ENCODE data around the gene CDY2A.
"Not testable (repeated sequence)": the region's sequence is repeated elsewhere in the genome, so short reads cannot be mapped to it uniquely, and the experiment has no call there.

The CDY2A gene, protein sequence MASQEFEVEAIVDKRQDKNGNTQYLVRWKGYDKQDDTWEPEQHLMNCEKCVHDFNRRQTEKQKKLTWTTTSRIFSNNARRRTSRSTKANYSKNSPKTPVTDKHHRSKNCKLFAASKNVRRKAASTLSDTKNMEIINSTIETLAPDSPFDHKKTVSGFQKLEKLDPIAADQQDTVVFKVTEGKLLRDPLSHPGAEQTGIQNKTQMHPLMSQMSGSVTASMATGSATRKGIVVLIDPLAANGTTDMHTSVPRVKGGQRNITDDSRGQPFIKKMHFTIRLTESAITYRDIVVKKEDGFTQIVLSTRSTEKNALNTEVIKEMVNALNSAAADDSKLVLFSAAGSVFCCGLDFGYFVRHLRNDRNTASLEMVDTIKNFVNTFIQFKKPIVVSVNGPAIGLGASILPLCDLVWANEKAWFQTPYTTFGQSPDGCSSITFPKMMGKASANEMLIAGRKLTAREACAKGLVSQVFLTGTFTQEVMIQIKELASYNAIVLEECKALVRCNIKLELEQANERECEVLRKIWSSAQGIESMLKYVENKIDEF

DNA sequence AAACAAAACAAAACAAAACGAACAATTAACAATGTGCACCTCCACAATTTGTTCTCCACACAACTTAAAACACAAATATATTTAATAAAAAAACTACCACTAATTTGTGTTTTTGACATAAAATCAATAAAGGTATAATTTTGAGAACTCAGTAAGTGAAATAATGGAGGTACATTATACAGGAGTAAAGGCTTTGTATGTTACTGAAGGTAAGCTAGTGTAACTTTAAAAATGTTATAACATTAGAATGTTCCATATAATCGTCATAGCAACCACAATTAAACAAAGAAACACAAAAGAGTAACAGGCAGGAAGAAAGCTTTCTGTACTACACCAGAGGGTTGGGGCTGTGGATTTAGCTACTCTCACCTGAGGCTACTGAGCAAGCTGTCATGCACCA is at the start of gene CDY2A:
Gene CDY2A, plus strand, starts transcription at position 301 of the 400 bp plus-strand sequence. CDS start 328 bp downstream, outside the sequence.
- DNase-seq (ENCODE audit: low read depth) = not testable (repeated sequence)

DNA sequence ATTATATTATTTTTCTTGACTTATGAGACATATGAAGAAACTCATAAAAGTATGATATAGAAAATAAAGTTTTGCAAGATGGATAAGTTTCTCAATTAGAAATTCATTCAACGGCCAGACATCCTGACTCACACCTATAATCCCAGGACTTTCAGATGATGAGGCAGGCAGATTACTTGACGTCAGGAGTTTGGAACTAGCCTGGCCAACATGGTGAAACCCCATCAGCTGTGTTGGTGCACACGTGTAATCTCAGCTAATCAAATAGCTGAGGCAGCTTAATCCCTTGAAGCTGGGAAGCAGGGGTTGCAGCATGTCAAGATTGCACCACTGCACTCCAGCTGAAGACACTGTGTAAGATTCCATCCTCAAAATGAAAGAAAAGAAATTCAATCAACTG is 28.0 kb upstream of the CDY2A start:
- DNase-seq (ENCODE audit: low read depth) = not testable (repeated sequence)

DNA sequence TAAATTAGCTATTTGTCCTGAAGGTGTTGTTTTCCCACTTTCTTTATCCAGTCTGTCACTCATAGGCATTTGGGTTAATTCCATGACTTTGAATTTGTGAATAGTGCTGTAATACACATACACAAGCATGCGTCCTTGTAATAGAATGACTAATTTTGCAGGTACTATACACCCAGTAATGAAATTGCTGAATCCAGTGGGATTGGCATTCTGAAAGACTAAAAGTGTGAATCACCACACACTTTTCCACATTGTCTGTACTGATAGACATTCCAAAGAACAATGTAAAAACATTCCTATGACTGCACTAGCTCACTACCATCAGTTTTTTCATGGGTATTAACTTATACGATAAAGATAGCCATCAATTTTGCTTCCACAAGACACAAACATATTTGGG is 27.3 kb upstream of the CDY2A start:
- not testable (repeated sequence) for DNase-seq (ENCODE audit: low read depth)

DNA sequence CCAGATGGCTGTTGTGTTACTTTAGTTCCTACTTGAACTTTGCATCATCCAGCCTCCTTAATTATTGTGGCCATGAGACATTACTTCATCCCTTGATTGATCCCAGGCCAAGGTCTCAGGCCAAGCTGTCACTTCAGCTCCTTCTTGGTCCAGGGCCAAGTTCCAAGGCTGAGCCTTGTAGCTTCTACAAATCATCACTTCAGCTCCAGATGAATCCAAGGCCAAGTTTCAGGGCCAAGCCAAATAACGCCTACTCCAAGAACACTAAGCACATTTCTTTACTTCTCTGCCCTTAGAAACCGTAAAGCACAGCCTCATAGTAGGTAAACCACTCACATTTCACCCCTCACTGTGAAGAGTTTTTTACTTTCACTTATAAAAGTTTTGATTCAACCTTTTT is 1.7 kb upstream of the CDY2A start:
- not testable (repeated sequence) for DNase-seq (ENCODE audit: low read depth)

DNA sequence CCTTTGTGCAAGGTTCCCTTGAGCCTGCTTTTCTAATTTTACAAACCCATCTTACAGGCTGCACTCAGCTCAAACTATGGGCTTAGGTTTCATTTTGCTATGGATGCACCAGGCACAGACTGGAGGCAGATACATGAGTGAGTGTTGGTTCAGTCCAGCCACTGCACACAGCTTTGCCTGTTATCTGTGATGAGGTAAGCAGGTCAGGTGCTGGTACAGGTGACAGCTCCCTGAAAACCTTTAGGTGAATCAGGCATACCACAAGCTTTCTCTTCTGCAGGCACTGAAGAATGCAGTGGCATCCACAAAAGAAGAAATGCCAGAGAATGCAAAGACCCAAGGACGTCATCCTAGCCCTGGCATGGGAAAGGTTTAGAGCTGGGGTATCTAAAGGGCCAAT is 3.3 kb downstream of the CDY2A start:
- DNase-seq (ENCODE audit: low read depth) = not testable (repeated sequence)

DNA sequence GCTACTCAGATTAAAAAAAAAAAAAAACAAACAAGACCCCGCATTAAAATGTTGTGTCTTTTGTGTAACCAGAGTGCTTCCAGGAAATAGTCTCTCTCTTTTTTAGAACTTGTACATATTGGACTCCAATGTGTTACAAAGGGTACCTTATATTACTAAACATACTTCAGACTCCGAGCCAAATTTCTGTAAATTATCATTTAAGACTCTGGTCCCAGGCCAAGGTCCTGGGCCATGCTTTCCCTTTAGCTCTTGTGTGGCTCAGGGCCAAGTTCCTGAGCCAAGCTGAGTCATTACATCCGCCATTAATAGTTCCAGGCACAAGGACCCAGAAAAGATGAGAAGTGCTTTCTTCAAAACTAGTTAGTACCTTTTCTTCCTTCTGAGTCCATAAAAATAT is 4.6 kb downstream of the CDY2A start:
- not testable (repeated sequence) for DNase-seq (ENCODE audit: low read depth)

DNA sequence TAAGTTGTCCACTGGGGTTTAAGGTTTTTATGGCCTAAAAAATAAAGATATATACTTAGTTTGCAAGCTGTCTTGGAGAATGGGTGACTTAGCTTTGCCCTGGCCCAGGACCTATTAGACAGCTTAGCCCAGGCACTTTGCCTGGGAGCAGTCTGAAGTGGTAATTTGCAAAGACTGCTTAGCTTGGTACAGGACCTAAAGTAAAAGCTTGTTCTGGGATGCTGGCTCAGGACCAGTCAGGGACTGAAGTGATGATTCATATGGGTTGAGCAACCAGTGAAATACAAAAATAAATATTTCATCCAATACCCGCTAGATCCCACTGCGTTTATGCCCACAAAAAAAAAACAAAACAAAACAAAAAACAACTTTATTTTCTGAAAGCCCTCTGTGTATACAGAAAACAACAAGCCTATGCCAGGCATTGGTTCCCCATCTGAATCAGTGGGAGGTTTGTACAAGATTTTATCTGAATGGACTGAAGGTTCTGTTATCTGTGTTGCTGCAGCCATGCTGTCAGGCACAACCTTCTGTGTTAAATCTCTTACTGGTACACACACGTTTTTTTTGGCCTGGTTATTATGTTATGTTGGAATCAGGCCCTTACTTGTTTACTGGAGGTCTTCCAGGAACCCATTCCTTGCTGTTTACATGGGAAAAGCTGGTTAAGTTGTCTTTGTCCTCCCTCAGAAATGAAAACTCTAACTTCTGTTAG is 8.7 kb downstream of the CDY2A start:
- not testable (repeated sequence) for DNase-seq (ENCODE audit: low read depth)

DNA sequence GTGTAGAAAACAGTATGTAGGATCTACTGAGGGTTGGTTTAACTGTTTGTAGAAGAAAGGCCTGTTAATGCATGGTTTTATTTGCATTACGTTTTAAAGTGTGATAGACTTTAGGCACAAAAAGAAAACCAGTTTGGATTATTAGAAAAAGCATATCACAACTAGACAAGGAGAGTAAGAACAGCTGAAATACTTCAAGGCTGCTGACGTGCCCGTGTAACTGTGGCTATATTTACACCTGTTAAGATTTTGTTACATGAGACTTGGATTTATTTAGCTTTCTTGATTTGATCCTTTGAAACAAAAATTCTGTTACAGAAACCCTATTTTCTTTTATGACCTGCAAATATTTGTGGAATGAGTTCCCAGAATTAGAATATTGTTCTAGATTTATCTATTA is 9.3 kb downstream of the CDY2A start:
- not testable (repeated sequence) for DNase-seq (ENCODE audit: low read depth)

DNA sequence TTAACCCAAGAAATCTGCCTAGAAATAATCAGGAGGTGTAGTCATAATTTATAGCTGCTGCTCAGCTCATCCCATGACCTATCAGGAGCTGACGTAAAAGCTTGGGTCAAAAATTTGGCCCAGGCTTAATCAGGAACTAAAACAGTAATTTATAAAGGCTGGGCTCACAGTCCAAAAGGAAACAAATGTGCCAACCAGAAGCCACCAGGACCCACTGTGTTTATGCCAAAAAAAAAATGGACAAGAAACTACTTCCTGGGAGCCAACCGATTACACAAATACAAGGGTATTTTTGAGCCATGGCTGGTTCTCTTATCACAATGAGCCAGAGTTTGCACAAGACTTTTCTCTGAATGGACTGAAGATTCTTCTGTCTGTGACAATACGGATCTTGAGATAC is 19.4 kb downstream of the CDY2A start:
- not testable (repeated sequence) for DNase-seq (ENCODE audit: low read depth)

DNA sequence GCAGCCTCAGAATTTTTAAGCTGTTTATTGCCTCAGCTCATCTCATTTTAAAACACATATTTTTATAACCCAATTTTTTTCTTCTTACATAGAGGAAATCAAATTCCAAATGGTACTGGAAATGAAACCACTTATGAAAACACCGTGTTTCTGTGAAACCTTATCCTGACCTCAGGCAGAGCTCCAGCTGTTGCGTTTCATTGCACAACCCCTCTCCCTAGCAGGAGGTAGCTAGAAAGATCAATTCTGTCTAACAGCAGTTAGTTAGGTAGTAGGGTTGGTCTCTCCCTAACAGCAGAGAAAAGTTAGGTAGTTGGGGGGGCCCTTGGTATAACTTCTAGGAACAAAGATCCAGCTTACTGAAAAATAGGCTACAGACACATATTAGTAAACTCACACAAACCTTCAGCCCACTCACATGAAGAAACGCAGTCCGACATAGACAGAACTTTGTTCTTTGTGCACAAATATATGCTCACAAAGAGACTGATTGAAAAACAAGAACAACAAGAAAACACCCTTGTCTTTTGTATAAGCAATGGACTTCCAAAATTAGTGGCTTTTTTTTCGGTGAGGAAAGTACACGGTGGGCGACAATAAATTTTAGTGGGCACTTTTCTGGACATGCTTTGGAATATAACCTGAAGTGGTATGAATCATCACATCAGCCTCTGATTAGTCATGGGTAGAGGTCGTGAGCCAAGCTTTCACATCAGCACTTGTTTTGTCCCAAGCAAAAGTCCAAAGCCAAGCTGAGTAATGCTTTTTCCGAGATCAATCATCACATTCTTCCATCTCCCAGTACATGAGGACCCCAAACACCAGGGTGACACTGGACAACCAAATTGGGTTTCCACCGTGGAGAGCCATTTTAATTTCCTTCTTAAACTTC is 22.8 kb downstream of the CDY2A start:
- not testable (repeated sequence) for DNase-seq (ENCODE audit: low read depth)

DNA sequence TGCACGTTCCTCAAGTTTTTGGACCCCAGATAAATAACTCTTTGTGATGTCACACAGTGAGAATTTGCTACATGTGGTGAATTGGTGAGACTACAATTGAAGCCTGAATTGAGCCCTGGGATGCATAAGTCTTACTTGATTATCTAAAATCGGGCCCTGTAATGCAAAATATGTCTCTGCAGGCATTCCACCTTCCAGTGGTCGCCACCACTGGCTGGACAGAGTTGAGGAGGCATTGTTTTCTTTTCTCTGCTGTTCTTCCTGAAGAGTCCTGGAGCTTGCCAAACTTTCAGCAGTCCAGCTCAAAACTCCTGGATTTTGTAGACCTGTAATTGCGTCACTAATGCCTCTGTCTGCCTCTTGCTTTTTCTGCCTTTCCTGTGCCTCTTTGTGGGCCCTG is 23.5 kb downstream of the CDY2A start:
- DNase-seq (ENCODE audit: low read depth) = not testable (repeated sequence)

DNA sequence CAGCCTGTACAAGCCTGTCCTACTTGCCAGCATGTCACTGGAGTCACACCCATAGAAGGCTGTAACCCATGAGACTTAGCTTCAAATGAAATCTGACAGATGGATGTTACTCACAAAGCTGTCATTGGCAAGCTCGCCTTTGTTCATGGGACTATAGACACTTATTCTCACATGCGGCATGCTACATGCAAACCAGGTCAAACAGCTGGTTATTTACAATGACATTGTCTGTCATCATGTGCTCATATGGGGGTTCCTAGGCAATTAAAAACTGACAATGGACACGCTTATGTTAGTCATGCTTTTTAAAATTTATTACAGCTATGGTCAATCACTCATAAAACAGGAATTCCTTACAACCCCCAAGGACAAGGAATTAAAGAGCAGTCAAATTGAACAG is 30.9 kb downstream of the CDY2A start:
- DNase-seq (ENCODE audit: low read depth) = not testable (repeated sequence)

DNA sequence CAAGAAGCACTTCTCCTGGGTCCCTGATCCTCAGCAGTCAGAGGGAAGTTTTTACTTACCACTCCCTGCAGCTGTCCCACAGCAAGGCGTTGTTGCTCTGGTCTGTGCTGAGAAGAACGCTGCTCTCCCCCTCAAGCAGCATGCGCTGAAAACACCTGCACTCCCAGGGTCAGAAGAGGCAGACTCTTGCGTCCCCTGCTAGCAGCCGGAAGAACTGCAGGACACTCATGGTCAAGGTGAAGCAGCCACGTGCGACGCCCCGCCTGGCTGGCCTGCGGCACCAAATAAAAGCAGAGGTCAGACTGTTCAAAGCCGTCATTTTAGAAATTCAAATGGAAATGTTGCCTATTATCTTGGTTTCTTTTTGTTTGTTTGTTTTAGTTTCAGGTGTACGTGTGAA is 47.9 kb downstream of the CDY2A start:
- DNase-seq (ENCODE audit: low read depth) = not testable (repeated sequence)
